Stimulated activated CD8-positive, alpha-beta memory T cell treated with anti-CD3 and anti-CD28 coated beads, Interleukin-15, amount 100 ng/mL, for 4 hours (primary cell): Measurements from ENCODE around the gene CD2AP.
"Not testable (repeated sequence)": the region's sequence is repeated elsewhere in the genome, so short reads cannot be mapped to it uniquely, and the experiment has no call there.

Experiments used
- DNase-seq, 2 donors: peaks; one replicate each; pipeline ENCODE4 v3.0.0-alpha.2; 2020; ENCODE audit warnings: low read depth in 2 of 2

Gene CD2AP

GRCh38 chr6:47496935-47497579 lies 19.5 kb downstream of the CD2AP start:
- DNase-seq, result no peak

- DNase-seq, result no peak
Observed at GRCh38 chr6:47502920-47503319, 25.3 kb downstream of the CD2AP start.

- DNase-seq, result no peak
Observed at GRCh38 chr6:47509937-47510336, 32.3 kb downstream of the CD2AP start.

- DNase-seq, result no peak
Observed at GRCh38 chr6:47512872-47513271, 35.3 kb downstream of the CD2AP start.

- no peak for DNase-seq
Observed at GRCh38 chr6:47519279-47519678, 41.7 kb downstream of the CD2AP start.

GRCh38 chr6:47520282-47520681 lies 42.7 kb downstream of the CD2AP start:
- no peak for DNase-seq

- no peak for DNase-seq
Observed at GRCh38 chr6:47521961-47522360, 44.4 kb downstream of the CD2AP start.

- no peak for DNase-seq
Observed at GRCh38 chr6:47524136-47524845, 46.7 kb downstream of the CD2AP start.

- no peak for DNase-seq
Observed at GRCh38 chr6:47525330-47526057, 47.9 kb downstream of the CD2AP start.

- DNase-seq, result no peak
Observed at GRCh38 chr6:47527274-47527673, 49.7 kb downstream of the CD2AP start.

- no peak for DNase-seq
Observed at GRCh38 chr6:47529734-47530133, 52.1 kb downstream of the CD2AP start.

- no peak for DNase-seq
Observed at GRCh38 chr6:47532981-47533585, 55.5 kb downstream of the CD2AP start.

- DNase-seq, result no peak
Observed at GRCh38 chr6:47534063-47534462, 56.5 kb downstream of the CD2AP start.

GRCh38 chr6:47535316-47536225 lies 58.0 kb downstream of the CD2AP start:
- no peak for DNase-seq

GRCh38 chr6:47536816-47537401 lies 59.3 kb downstream of the CD2AP start:
- DNase-seq, result no peak

- DNase-seq, result no peak
Observed at GRCh38 chr6:47545223-47545622, 67.6 kb downstream of the CD2AP start.

- DNase-seq, result no peak
Observed at GRCh38 chr6:47551670-47552069, 74.1 kb downstream of the CD2AP start.

GRCh38 chr6:47552319-47552718 lies 74.7 kb downstream of the CD2AP start:
- no peak for DNase-seq

GRCh38 chr6:47553243-47553642 lies 75.7 kb downstream of the CD2AP start:
- DNase-seq, result not testable (repeated sequence)

- not testable (repeated sequence) for DNase-seq
Observed at GRCh38 chr6:47556459-47556858, 78.9 kb downstream of the CD2AP start.

GRCh38 chr6:47563162-47563561 lies 85.6 kb downstream of the CD2AP start:
- DNase-seq, result no peak
